ENCODE results near the gene AGBL1. TPM values are rescaled to one million over a fixed set of nuclear protein-coding genes. Genes with fewer than 3 reads are reported as not detected.

Gene AGBL1
- total RNA-seq, 1 donor from 2014 or later: 5.5 TPM

- H3K27me3 Mint-ChIP-seq (ENCODE audit: insufficient read depth, low read depth): no peaks in the 10 kb centered on the region
These were observed 152.4 kb downstream of the AGBL1 start for GRCh38 chr15:86231864-86232721.

GRCh38 chr15:86235667-86236066 lies 156.0 kb downstream of the AGBL1 start:
- H2AFZ ChIP-seq (replicated peaks): no peak overlapping the region
- peaks cover 5% of the 10 kb centered on the region for H3F3A ChIP-seq (ENCODE audit: low read depth)
- Mint-ChIP-seq H3K27me3 (ENCODE audit: insufficient read depth, low read depth) (no peaks in the 10 kb centered on the region), H3K36me3 (no peaks in the 10 kb centered on the region), H3K4me1 (peaks cover 20% of the 10 kb centered on the region), H3K27ac (no peak overlapping the region), H3K4me3 (no peak overlapping the region), H3K9me3 (no peaks in the 10 kb centered on the region)
- H4K20me1 ChIP-seq (ENCODE audit: low read depth): no peaks in the 10 kb centered on the region
- H3K9me3 ChIP-seq (ENCODE audit: low read depth): no peaks in the 10 kb centered on the region
- no peak overlapping the region for H3K4me3 ChIP-seq
- H3K36me3 ChIP-seq: no peaks in the 10 kb centered on the region
- H3K79me2 ChIP-seq (ENCODE audit: low read depth): no peaks in the 10 kb centered on the region
- no peak for DNase-seq (ENCODE audit: low spot score)
- no peaks in the 10 kb centered on the region for H3K27me3 ChIP-seq
- no peak overlapping the region for H3K9ac ChIP-seq
- H3K4me1 ChIP-seq: peaks cover 11% of the 10 kb centered on the region
- TF ChIP-seq EZH2phosphoT487 (IDR thresholded peaks at IDR 0.05) (no peak), CTCF (IDR thresholded peaks at IDR 0.05) (no peak), EZH2 (IDR thresholded peaks at IDR 0.05) (no peak)
- H3K27ac ChIP-seq: no peak overlapping the region
- no peak overlapping the region for H3K4me2 ChIP-seq

More at GRCh38 chr15:86231864-86232721, 152.4 kb downstream of the AGBL1 start:
- H3K4me2 ChIP-seq: peak overlapping the region; percentile 60
- no peaks in the 10 kb centered on the region for H3K9me3 ChIP-seq (ENCODE audit: low read depth)
- DNase-seq (ENCODE audit: low spot score): peak; percentile 73
- H3K4me1 Mint-ChIP-seq: peaks cover 18% of the 10 kb centered on the region
- no peak overlapping the region for H3K27ac ChIP-seq
- H3K4me3 Mint-ChIP-seq: no peak overlapping the region
- no peaks in the 10 kb centered on the region for H3K36me3 ChIP-seq
- no peak overlapping the region for H3K27ac Mint-ChIP-seq
- H3F3A ChIP-seq (ENCODE audit: low read depth): peaks cover 2% of the 10 kb centered on the region
- peak overlapping the region; percentile 5 for H3K4me3 ChIP-seq
- no peaks in the 10 kb centered on the region for H3K9me3 Mint-ChIP-seq
- H3K27me3 ChIP-seq: no peaks in the 10 kb centered on the region
- peaks cover 14% of the 10 kb centered on the region for H3K4me1 ChIP-seq
- peak overlapping the region; percentile 83 for H2AFZ ChIP-seq (replicated peaks)
- H3K36me3 Mint-ChIP-seq: no peaks in the 10 kb centered on the region
- H4K20me1 ChIP-seq (ENCODE audit: low read depth): no peaks in the 10 kb centered on the region
- no peak overlapping the region for H3K9ac ChIP-seq
- TF ChIP-seq EZH2phosphoT487 (IDR thresholded peaks at IDR 0.05): no peak
- TF ChIP-seq EZH2 (IDR thresholded peaks at IDR 0.05): no peak
- peak; percentile 92 for TF ChIP-seq CTCF (IDR thresholded peaks at IDR 0.05)
- H3K79me2 ChIP-seq (ENCODE audit: low read depth): no peaks in the 10 kb centered on the region

- Mint-ChIP-seq H3K27ac (no peak overlapping the region), H3K36me3 (no peaks in the 10 kb centered on the region), H3K4me1 (peaks cover 20% of the 10 kb centered on the region), H3K4me3 (peak overlapping the region; percentile 34), H3K27me3 (ENCODE audit: insufficient read depth, low read depth) (no peaks in the 10 kb centered on the region), H3K9me3 (no peaks in the 10 kb centered on the region)
- peak; percentile 74 for DNase-seq (ENCODE audit: low spot score)
- Histone ChIP-seq H3K4me2 (peak overlapping the region; percentile 72), H3F3A (ENCODE audit: low read depth) (peaks cover 5% of the 10 kb centered on the region), H3K79me2 (ENCODE audit: low read depth) (no peaks in the 10 kb centered on the region), H2AFZ (replicated peaks) (peak overlapping the region; percentile 89), H3K27ac (no peak overlapping the region), H3K4me1 (peaks cover 11% of the 10 kb centered on the region), H4K20me1 (ENCODE audit: low read depth) (no peaks in the 10 kb centered on the region), H3K36me3 (no peaks in the 10 kb centered on the region), H3K27me3 (no peaks in the 10 kb centered on the region), H3K9me3 (ENCODE audit: low read depth) (no peaks in the 10 kb centered on the region), H3K4me3 (peak overlapping the region; percentile 28), H3K9ac (no peak overlapping the region)
- no peak for TF ChIP-seq CTCF (IDR thresholded peaks at IDR 0.05)
- TF ChIP-seq EZH2 (IDR thresholded peaks at IDR 0.05): no peak
- TF ChIP-seq EZH2phosphoT487 (IDR thresholded peaks at IDR 0.05): no peak
These were observed 156.9 kb downstream of the AGBL1 start for GRCh38 chr15:86236356-86237110.

Data from neural progenitor cell (in vitro differentiated cells).